SK-MEL-5 (cell line): ENCODE results near the gene TTC12. TPM values are rescaled to one million over a fixed set of nuclear protein-coding genes. Genes with fewer than 3 reads are reported as not detected.
A peak's percentile ranks its signal among the peaks of the same experiment; 100 is the strongest.

Source experiments
- DNase-seq: peaks from one replicate; pipeline ENCODE4 v3.0.0-alpha.2; 2016; ENCODE audit warnings: low read depth, low spot score
- in situ Hi-C: cut with HindIII; loops from 2 replicates; pipeline ENCODE4 v1.10.0; 2016; ENCODE audit warnings: low sequenced_read_pairs, high pct_unique_total_duplicates, low pct_unique_long_range_greater_than_20kb
- total RNA-seq: library from RNA; depleted of rRNA; stranded (reverse); fragments of >200 nt; shearing (Covaris generic); gene quantifications from 2 replicates; pipeline ENCODE4 v1.2.3, GENCODE V29; 2014; rRNA removed

TTC12 gene
- total RNA-seq, 1 experiment from 2014 or later: 20.8 TPM

- in situ Hi-C loops: no loop called here
- DNase-seq: no peak
These were observed 93.8 kb downstream of the TTC12 start for GRCh38 chr11:113408206-113408605.

DNA sequence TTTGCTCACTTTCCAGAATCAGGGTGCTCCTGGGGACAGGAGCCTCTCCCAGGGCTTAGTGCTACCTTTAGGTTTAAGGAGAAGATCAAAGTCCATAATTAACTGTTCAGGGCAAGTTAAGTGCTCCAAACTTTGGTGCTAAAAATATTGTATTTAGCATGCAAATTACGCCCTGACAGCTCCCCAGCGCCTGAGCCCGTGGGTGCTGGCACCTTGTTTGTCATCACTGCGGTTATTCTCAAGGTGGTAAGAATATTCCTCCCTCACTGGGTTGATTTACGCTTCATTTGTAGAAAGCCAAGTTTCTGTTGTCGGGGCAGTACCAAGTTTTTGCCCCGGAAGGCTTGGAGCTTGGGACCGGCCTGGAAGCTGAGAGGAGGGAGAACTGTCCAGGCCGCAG, 94.5 kb downstream of the TTC12 start:
- DNase-seq: no peak
- in situ Hi-C loops: no loop called here

- no peak for DNase-seq
- in situ Hi-C loops: no loop called here
These were observed 95.1 kb downstream of the TTC12 start for GRCh38 chr11:113409526-113409925.

GRCh38 chr11:113410414-113411135, 96.2 kb downstream of the TTC12 start:
- in situ Hi-C loops: no loop called here
- DNase-seq: no peak

- DNase-seq: peak; percentile 41
- in situ Hi-C loops: no loop called here
These were observed 97.2 kb downstream of the TTC12 start for GRCh38 chr11:113411536-113411935.

GRCh38 chr11:113412675-113413074, 98.3 kb downstream of the TTC12 start:
- in situ Hi-C loops: no loop called here

DNA sequence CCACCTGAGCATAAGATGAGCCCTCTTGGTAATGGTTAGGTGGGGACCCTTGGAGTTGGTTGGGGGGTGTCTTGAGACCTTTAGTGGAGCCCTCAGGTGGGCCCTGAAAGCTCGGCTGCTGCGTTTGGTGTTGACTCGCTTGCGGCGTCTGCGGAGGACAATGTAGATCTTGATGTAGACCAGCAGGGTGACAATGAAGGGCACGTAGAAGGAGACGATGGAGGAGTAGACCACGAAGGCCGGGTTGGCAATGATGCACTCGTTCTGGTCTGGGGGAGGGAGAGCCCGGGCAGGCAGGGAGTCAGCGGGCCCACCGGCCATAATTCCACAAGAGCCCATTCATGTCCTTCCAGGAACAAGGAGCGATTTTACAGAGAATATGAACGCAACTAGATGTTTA, 101.0 kb downstream of the TTC12 start:
- in situ Hi-C loops: no loop called here
- no peak for DNase-seq

More at GRCh38 chr11:113412675-113413074, 98.3 kb downstream of the TTC12 start:
- no peak for DNase-seq

Other genes with a start within 250 kb of the TTC12 start
- not detected in 2 replicates for gene ANKK1, start 73.2 kb downstream of the TTC12 start, total RNA-seq
- gene DRD2, start 160.8 kb downstream of the TTC12 start, total RNA-seq: not detected in 2 replicates